HG03575 (cell line): ENCODE measurements around the gene RYR2.
"Not testable (repeated sequence)": the region's sequence is repeated elsewhere in the genome, so short reads cannot be mapped to it uniquely, and the experiment has no call there.

Experiments used
- ATAC-seq: cut with Tn5 transposase; IDR thresholded peaks from one replicate; pipeline ENCODE4 v1.9.1; 2021; ENCODE audit not compliant: unreplicated experiment, insufficient number of reproducible peaks, low FRiP score; ENCODE audit errors: extremely low read depth

The RYR2 gene

DNA sequence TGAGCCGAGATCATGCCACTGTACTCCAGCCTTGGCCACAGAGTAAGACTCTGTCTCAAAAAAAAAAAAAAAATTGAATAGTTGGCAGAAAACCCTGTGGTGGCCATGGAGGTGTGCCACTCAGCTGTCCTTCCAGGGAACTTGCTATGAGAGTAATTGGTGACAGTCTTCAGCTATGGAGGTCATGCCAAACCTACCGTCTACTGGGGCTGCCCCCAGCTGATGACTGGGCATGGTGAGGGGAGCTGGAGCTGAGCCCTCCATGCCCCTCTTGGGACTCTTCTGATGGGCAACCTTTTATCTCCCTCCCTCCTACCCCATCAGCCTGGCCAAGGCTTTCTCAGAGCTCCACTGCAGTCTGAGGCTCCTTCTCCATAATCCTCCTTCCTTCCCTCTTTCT lies 84.2 kb downstream of the RYR2 start:
- no peak for ATAC-seq

DNA sequence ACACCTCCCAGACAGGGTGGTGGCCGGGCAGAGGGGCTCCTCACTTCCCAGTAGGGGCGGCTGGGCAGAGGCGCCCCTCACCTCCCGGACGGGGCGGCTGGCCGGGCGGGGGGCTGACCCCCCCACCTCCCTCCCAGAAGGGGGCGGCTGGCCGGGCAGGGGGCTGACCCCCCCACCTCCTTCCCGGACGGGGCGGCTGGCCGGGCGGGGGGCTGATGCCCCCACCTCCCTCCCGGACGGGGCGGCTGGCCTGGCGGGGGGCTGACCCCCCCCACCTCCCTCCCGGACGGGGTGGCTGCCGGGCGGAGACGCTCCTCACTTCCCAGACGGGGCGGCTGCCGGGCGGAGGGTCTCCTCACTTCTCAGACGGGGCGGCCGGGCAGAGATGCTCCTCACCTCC lies 85.3 kb downstream of the RYR2 start:
- not testable (repeated sequence) for ATAC-seq

DNA sequence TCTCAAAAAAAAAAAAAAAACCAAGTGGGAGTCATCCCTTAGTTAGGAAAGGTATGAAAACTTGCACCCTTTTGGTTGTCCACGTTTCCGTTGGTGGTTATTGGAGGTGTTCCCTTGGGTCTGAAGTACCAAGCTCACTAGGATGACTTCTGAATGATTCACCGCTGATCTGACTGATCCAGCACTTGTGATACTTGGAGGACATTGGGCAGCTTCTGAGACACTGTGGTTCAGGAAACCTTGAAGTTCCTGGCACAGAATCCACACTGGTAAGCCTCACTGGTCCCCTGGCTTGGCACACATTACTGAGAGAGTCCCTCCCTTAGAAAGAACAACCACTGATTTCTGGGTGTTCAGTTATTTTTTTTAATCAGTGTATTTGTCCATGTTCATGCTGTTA lies 91.9 kb downstream of the RYR2 start:
- no peak for ATAC-seq

- no peak for ATAC-seq
These were observed 92.9 kb downstream of the RYR2 start for GRCh38 chr1:237134929-237135328.

- ATAC-seq = no peak
These were observed 96.6 kb downstream of the RYR2 start for GRCh38 chr1:237138551-237138950.

- no peak for ATAC-seq
These were observed 97.7 kb downstream of the RYR2 start for GRCh38 chr1:237139732-237140131.

DNA sequence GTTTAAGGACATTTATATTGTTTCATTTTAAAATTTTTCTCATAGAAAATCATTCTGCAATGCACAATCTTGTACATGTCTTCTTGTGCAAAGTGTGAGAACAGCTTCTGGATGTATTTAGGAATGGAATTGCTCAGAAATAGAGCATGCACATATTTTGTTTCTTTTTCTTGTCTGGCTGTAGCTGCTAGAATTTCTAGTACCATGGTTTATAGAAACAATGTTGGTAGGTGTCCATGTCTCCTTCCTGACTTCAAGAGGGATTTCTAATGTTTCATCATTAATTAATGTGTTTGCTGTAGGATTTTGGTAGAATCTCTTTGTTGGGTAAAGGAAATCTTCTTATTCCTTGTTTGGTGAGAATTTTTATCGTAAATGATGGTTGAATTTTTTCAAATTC lies 99.0 kb downstream of the RYR2 start:
- ATAC-seq = no peak

- ATAC-seq = no peak
These were observed 99.5 kb downstream of the RYR2 start for GRCh38 chr1:237141502-237141901.

GRCh38 chr1:237145379-237146135 lies 103.6 kb downstream of the RYR2 start:
- no peak for ATAC-seq

GRCh38 chr1:237146241-237146640 lies 104.3 kb downstream of the RYR2 start:
- ATAC-seq = no peak

DNA sequence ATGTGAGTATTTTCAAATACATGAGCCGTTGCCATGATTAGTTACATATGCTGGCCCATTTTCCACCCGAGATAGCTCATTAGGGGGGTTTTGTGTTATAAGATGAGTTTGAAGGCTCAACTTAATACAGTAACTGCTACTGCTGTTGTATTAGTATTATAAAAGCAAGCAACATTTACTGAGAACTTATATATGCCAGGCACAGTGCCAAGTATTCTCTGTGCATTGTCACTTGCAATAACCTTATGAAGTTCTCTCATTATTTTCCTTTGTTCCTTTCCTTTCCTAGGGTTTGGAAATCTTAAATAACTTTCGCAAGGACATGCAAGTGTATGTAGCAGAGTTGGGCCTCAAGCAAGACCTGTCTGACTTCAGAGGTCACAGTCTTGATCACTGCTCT lies 107.9 kb downstream of the RYR2 start:
- no peak for ATAC-seq

- not testable (repeated sequence) for ATAC-seq
These were observed 110.0 kb downstream of the RYR2 start for GRCh38 chr1:237151979-237152378.

DNA sequence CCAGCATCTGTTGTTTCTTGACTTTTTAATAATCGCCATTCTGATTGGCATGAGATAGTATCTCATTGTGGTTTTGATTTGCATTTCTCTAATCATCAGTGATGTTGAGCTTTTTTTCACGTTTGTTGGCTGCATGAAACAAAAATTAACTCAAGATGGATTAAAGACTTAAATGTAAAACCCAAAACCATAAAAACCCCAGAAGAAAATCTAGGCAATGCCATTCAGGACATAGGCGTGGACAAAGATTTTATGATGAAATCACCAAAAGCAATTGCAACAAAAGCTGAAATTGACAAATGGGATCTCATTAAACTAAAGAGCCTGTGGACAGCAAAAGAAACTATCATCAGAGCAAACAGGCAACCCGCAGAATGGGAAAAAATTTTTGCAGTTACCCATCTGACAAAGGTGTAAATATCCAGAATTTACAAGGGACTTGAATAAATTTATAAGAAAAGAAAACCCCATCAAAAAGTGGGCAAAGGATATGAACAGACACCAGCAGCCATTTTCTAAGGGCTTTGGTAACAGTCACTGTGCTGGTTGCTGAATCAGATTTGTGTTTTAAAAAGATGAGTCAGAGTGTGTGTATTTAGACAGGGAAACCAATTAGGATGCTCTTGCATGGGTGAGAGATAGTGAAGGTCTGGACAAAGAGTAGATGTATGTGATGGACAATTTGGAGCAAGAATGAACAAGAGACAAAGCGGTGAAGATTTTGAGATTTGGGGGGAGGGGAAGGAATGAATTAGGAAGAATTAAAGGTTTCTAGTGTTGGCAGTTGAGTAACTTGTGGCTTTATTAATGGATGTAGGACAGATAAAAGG lies 110.7 kb downstream of the RYR2 start:
- ATAC-seq = no peak

DNA sequence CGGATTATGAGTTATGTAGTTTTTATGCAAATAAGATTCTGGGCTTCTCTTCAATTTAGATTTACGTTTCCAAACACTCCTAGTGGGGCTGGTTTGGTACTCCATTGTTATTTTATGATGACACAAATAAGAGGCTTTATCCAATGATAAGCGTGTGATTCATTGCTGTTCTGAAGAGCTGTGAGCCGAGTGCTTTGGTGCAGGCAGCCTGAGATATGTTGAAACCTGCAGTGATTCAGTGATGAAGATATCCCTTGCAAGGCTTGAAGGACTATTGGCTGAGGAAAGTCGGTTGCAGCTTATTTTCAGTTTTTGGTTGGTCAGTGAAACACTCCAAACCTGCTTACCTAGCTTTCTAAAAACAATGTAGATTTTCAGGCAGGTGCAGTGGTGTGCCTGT lies 112.2 kb downstream of the RYR2 start:
- no peak for ATAC-seq

GRCh38 chr1:237164406-237165352 lies 122.7 kb downstream of the RYR2 start:
- no peak for ATAC-seq

DNA sequence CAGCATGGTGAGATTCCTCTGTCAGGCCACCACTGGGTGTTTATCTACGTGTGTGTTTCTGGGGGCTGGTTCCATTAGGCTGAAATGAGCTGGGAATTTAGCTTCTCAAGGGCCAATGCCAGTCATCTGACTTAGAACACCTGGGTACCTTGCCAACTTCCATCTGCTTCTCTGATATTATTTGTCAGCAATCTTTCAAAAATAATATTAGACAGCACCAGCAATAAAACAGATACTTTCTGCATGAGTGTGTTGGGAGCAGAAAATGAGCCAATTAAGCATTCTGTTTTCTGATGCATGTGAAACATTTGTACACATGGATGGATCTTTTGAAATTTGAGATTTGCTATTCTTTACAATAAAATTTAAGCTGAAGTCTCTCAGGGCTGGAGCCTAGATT lies 124.1 kb downstream of the RYR2 start:
- ATAC-seq = no peak

DNA sequence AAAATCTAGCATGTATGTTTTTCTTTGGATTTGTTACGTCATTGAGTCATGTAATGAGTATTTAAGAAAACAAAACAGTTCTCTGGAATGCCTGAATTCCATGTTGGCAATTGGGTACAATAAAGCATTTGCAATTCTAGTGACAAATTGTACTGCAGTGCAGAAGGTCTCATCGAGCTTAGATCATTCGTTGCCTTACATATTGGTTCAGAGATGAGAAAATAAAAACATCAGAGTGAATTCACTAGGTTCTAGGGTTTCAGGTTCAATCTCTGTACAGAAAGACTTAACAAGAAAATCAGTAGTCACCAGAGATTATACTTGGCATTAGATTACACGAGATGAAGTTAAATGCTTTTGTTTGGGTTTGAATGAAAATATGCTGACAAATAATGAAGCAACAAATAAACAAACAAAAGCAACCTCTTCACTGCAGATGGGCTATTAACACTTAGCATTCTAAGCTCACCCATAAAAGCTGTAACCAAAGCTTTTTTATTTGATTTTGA lies 124.7 kb downstream of the RYR2 start:
- ATAC-seq = no peak

DNA sequence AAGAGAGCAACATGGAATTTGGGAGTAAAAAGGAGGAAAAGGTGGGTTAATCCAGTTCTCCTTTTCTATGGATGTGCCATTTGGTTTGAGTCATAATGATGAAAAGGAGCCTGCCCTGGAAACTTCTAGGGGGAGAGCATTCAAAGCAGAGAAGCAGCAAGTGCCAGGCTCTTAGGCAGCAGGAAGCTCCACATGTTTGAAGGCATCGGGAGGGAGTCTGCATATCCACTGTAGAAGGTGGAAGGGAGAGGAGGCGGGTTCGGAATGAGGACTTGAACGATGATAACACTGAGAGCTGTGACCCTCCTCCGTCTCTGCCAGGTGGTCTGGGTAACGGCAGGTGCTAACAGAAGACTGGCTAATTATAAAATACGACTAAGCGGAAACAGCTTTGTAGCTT lies 128.2 kb downstream of the RYR2 start:
- ATAC-seq = no peak

DNA sequence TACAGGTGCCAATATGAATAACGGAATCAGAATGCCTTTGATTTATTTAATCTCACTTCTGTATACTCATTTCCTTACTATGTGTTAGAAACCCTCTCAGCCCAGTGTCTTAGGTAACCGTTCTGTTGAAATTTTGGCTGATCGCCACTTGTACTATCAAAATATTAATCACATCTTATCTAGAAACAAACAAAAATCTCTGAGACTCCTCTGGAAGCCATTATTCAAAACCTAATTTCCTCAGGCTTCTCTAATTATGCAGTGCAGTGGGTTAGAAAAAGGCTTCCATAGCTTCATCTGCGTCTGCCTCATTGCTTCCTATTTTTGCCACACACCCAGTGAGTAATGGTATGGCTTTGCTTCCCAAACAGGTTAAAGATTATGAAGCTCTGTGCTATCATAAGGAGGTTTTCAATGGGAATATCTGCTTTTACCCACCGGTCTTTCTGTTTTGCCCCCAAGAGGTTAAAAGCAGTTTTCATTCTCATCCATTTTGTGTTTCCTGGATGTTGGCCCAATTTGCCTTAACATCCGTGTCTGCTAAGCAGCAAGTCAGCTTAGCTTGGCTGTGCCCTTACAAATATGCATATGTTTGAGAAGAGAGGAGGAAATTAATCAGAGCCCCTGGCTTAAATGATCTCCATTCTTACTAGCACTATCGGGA lies 129.6 kb downstream of the RYR2 start:
- no peak for ATAC-seq
